ENCODE data around the gene NOC4L. TPM values are rescaled to one million over a fixed set of nuclear protein-coding genes. Genes with fewer than 3 reads are reported as not detected.
"Not testable (repeated sequence)": the region's sequence is repeated elsewhere in the genome, so short reads cannot be mapped to it uniquely, and the experiment has no call there.

NOC4L gene
- polyA plus RNA-seq, 10 donors = 7.6 to 15.2 (median 10.7) TPM

- DNase-seq = no peak
These were observed 23.0 kb upstream of the NOC4L start for GRCh38 chr12:132121283-132121682.

- DNase-seq = no peak
These were observed 20.1 kb upstream of the NOC4L start for GRCh38 chr12:132123970-132124765.

- DNase-seq = no peak
These were observed 19.4 kb upstream of the NOC4L start for GRCh38 chr12:132124766-132125425.

- no peak for DNase-seq
These were observed 18.5 kb upstream of the NOC4L start for GRCh38 chr12:132125736-132126135.

- no peak for DNase-seq
These were observed 17.2 kb upstream of the NOC4L start for GRCh38 chr12:132127041-132127440.

GRCh38 chr12:132129007-132129406 is 15.2 kb upstream of the NOC4L start:
- DNase-seq = no peak

- no peak for DNase-seq
These were observed 13.6 kb upstream of the NOC4L start for GRCh38 chr12:132130690-132131089.

- no peak for DNase-seq
These were observed 13.0 kb upstream of the NOC4L start for GRCh38 chr12:132131229-132131628.

GRCh38 chr12:132131952-132132351 is 12.3 kb upstream of the NOC4L start:
- DNase-seq = no peak

GRCh38 chr12:132132609-132133430 is 11.4 kb upstream of the NOC4L start:
- DNase-seq = no peak

GRCh38 chr12:132133952-132134652 is 10.2 kb upstream of the NOC4L start:
- DNase-seq = no peak

GRCh38 chr12:132134653-132135183 is 9.5 kb upstream of the NOC4L start:
- DNase-seq = not testable (repeated sequence)

- DNase-seq = not testable (repeated sequence)
These were observed 8.0 kb upstream of the NOC4L start for GRCh38 chr12:132136226-132136625.

- no peak for DNase-seq
These were observed 6.7 kb upstream of the NOC4L start for GRCh38 chr12:132137483-132138125.

- no peak for DNase-seq
These were observed 5.1 kb upstream of the NOC4L start for GRCh38 chr12:132138941-132139871.

- no peak for DNase-seq
These were observed 4.3 kb upstream of the NOC4L start for GRCh38 chr12:132139912-132140311.

- no peak for DNase-seq
These were observed 3.8 kb upstream of the NOC4L start for GRCh38 chr12:132140501-132140900.

- DNase-seq = no peak
These were observed 3.1 kb upstream of the NOC4L start for GRCh38 chr12:132140918-132141841.

Measured in muscle of back (tissue), 11 donors.